PFSK-1 (cell line): ENCODE measurements around the gene COMT.

Experiments used
- FOXP2 ChIP-seq: optimal IDR thresholded peaks from 2 replicates; pipeline ENCODE3; 2011; ENCODE audit warnings: borderline replicate concordance, control low read depth, inconsistent platforms; ENCODE audit not compliant: insufficient read depth; ENCODE audit errors: extremely low read length, extremely low read depth
- POLR2AphosphoS5 ChIP-seq: IDR thresholded peaks from 2 replicates; pipeline ENCODE4 v1.6.1; 2012; ENCODE audit warnings: low read depth, mild to moderate bottlenecking, control low read depth, low read length, moderate library complexity
- SIN3A ChIP-seq: IDR thresholded peaks from 2 replicates; pipeline ENCODE4 v1.6.1; 2012; ENCODE audit warnings: mild to moderate bottlenecking, low read length, moderate library complexity, borderline replicate concordance; ENCODE audit not compliant: insufficient read depth
- TAF1 ChIP-seq: IDR thresholded peaks from 2 replicates; pipeline ENCODE4 v1.6.1; 2012; ENCODE audit warnings: low read length, control low read depth, borderline replicate concordance; ENCODE audit not compliant: insufficient read depth
- TF ChIP-seq, protein P1 (sequence below), 2 experiments: IDR thresholded peaks; 2 replicates each; pipeline versions ENCODE4 v1.6.1 to v1.8.0; 2011 to 2012; ENCODE audit warnings: low read depth in 2 of 2, low read length in 2 of 2, control low read depth in 1 of 2, inconsistent platforms in 1 of 2, mild to moderate bottlenecking in 1 of 2, moderate library complexity in 1 of 2; ENCODE audit not compliant: insufficient read depth in 1 of 2

COMT gene

DNA sequence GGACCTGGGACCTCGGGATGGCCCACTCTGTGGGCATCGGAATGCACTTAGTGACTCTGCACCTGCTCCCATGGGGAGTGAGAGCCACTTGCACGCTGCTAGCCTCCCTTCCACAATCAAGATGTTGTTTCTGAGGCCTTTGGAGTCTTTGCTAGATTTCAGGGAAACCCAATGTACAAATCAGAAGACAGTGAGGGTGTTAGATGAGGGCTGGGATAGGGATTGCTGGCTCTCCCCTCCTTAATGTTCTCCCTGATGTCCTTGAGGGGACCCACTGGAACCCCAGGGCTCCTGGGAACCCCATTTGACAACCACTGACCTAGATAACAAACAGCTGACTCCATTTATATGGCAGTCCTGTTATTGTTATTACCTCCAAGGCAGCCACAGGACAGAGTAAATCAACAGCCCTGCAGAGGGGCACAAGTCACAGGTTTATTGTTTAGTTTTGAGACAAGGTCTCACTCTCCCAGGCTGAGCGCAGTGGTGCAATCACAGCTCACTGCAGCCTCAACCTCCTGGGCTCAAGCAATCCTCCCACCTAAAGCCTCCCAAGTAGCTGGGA is 31.3 kb upstream of the COMT start:
- TF ChIP-seq SIN3A, result no peak
- no peak for TF ChIP-seq POLR2AphosphoS5
- no peak for TF ChIP-seq TAF1
- TF ChIP-seq, protein P1, sequence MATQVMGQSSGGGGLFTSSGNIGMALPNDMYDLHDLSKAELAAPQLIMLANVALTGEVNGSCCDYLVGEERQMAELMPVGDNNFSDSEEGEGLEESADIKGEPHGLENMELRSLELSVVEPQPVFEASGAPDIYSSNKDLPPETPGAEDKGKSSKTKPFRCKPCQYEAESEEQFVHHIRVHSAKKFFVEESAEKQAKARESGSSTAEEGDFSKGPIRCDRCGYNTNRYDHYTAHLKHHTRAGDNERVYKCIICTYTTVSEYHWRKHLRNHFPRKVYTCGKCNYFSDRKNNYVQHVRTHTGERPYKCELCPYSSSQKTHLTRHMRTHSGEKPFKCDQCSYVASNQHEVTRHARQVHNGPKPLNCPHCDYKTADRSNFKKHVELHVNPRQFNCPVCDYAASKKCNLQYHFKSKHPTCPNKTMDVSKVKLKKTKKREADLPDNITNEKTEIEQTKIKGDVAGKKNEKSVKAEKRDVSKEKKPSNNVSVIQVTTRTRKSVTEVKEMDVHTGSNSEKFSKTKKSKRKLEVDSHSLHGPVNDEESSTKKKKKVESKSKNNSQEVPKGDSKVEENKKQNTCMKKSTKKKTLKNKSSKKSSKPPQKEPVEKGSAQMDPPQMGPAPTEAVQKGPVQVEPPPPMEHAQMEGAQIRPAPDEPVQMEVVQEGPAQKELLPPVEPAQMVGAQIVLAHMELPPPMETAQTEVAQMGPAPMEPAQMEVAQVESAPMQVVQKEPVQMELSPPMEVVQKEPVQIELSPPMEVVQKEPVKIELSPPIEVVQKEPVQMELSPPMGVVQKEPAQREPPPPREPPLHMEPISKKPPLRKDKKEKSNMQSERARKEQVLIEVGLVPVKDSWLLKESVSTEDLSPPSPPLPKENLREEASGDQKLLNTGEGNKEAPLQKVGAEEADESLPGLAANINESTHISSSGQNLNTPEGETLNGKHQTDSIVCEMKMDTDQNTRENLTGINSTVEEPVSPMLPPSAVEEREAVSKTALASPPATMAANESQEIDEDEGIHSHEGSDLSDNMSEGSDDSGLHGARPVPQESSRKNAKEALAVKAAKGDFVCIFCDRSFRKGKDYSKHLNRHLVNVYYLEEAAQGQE (IDR thresholded peaks at IDR 0.05; ENCODE audit: insufficient read depth in 1 of 2, low read depth in 2 of 2, low read length in 2 of 2), result no peak
- no peak for TF ChIP-seq FOXP2

DNA sequence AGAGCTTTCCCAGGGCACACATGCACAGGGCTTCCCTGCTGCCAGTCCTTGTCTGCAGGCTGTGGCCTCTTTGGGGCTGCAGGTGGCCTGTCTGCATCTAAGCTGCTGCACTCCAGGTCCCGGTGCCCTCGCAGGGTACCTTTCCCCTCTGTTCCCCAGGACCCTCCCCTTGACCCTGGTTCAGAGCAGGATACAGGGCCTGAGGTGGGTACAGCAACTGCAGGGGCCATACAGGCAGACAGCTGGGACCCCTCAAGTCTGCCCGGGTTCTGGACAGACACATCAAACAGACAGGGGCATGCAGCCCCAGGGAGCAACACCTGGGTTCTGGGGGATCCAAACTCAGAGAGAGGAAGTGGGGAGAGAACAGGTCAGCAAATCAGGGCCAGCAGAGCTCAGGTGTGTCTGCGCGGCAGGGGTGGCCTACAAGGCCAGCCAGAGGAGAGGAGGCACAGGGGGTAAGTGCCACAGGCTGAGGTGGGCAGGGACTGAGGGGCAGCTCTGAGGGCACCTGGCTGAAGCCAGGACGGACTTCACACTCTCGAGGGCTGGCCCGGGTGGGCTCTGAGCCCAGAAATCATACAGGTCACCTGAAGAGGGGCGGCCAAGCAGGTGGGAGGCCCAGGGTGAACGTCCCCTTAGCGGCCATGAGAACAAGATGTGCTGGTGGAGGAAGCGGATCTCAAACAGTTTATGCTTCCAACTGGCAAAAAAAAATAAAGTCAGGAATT is 29.9 kb upstream of the COMT start:
- no peak for TF ChIP-seq POLR2AphosphoS5
- TF ChIP-seq SIN3A, result no peak
- TF ChIP-seq FOXP2, result no peak
- no peak for TF ChIP-seq TAF1
- TF ChIP-seq, protein P1 (IDR thresholded peaks at IDR 0.05; ENCODE audit: insufficient read depth in 1 of 2, low read depth in 2 of 2, low read length in 2 of 2), result no peak

DNA sequence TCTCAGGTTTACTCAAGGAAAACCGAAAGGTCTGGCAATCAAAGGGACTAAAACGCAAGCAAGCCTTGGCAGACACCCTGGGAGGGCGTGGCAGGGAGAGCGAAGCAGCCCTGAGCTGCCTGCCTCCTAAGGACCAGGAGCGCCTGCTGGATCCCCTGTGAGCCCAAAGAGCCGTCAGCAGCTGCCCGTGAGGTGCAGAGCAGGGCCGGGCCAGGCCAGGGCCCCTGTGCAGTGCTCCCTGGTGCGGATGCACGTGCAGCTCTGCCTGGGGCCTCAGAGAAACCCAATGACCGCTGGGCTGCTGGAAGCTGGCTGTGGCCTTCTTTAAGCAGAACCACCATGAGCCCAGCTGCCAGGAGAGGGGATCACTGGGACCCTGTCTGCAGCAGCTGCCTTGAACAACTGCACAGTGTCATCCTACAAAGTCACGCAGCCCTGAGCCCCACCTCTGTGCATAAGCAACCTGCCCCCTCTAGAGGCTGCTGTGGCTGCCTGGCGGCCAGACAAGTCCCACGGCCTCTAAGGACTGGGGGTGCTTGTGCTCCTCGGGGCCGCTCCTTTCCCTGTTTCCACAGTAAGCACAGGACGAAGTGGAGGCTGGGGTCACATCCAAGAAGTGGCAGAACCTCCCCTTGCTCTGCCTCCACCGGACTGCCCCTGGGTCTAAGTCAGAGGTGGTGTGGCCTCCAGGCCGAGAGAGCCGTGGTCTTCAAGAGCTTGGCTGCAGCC is 29.1 kb upstream of the COMT start:
- TF ChIP-seq FOXP2 (no peak), POLR2AphosphoS5 (no peak), SIN3A (no peak), TAF1 (no peak)
- TF ChIP-seq, protein P1 (IDR thresholded peaks at IDR 0.05; ENCODE audit: insufficient read depth in 1 of 2, low read depth in 2 of 2, low read length in 2 of 2), result no peak

DNA sequence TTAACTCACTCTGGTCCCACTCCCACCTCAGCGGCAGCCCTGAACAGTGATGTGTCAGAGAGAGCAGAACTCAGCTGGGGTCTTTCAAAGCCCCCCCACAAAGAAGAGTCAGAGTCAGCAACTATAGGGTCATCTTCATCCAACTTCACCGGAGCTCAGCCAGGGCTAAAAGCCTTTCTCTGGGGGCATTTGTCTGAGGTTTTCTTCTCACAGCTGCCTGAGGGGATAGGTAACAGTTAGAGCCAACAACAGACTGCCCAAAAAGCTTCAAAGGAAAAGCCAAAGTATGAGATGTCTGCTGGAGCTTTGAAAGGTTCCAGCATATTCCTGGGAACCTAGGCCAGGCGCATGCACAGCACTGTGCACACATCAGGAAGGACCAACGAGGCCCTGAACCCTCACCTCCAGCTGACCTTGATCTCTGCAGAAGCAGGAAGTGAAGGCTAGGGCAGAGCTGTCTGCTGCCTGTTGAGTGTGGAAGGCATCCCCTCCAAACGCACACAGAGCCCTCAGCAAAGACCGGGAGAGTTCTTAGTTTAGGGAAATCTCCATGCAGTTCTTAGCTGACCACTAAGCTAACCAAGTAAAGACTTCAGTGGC is 28.1 kb upstream of the COMT start:
- TF ChIP-seq TAF1, result no peak
- TF ChIP-seq FOXP2, result no peak
- TF ChIP-seq, protein P1 (IDR thresholded peaks at IDR 0.05; ENCODE audit: insufficient read depth in 1 of 2, low read depth in 2 of 2, low read length in 2 of 2), result no peak
